Measurements from ENCODE around the gene LURAP1L. TPM values are rescaled to one million over a fixed set of nuclear protein-coding genes. Genes with fewer than 3 reads are reported as not detected.

Gene LURAP1L
- total RNA-seq, 1 donor from 2014 or later, result 0.51 TPM

GRCh38 chr9:12735665-12736064 is 39.2 kb upstream of the LURAP1L start:
- Mint-ChIP-seq H3K4me3 (ENCODE audit: unreplicated experiment) (no peak overlapping the region), H3K4me1 (ENCODE audit: unreplicated experiment) (peaks cover 4% of the 10 kb centered on the region), H3K36me3 (ENCODE audit: low read depth, unreplicated experiment) (no peaks in the 10 kb centered on the region), H3K27me3 (ENCODE audit: unreplicated experiment) (no peaks in the 10 kb centered on the region), H3K9me3 (ENCODE audit: unreplicated experiment) (no peaks in the 10 kb centered on the region), H3K27ac (ENCODE audit: unreplicated experiment) (no peak overlapping the region)
- TF ChIP-seq CTCF (IDR thresholded peaks at IDR 0.05; ENCODE audit: unreplicated experiment), result no peak
- DNase-seq (ENCODE audit: low spot score), result no peak

- H3K9me3 Mint-ChIP-seq (ENCODE audit: unreplicated experiment), result no peaks in the 10 kb centered on the region
- no peak overlapping the region for H3K4me3 Mint-ChIP-seq (ENCODE audit: unreplicated experiment)
- no peaks in the 10 kb centered on the region for H3K27me3 Mint-ChIP-seq (ENCODE audit: unreplicated experiment)
- no peak for TF ChIP-seq CTCF (IDR thresholded peaks at IDR 0.05; ENCODE audit: unreplicated experiment)
- H3K36me3 Mint-ChIP-seq (ENCODE audit: low read depth, unreplicated experiment), result no peaks in the 10 kb centered on the region
- DNase-seq (ENCODE audit: low spot score), result no peak
- peaks cover 4% of the 10 kb centered on the region for H3K4me1 Mint-ChIP-seq (ENCODE audit: unreplicated experiment)
- no peak overlapping the region for H3K27ac Mint-ChIP-seq (ENCODE audit: unreplicated experiment)
Measured at GRCh38 chr9:12737871-12738270, 36.9 kb upstream of the LURAP1L start.

- TF ChIP-seq CTCF (IDR thresholded peaks at IDR 0.05; ENCODE audit: unreplicated experiment), result no peak
- DNase-seq (ENCODE audit: low spot score), result no peak
- no peaks in the 10 kb centered on the region for H3K9me3 Mint-ChIP-seq (ENCODE audit: unreplicated experiment)
- H3K27ac Mint-ChIP-seq (ENCODE audit: unreplicated experiment), result no peak overlapping the region
- H3K27me3 Mint-ChIP-seq (ENCODE audit: unreplicated experiment), result no peaks in the 10 kb centered on the region
- H3K4me3 Mint-ChIP-seq (ENCODE audit: unreplicated experiment), result no peak overlapping the region
- peaks cover 4% of the 10 kb centered on the region for H3K4me1 Mint-ChIP-seq (ENCODE audit: unreplicated experiment)
- no peaks in the 10 kb centered on the region for H3K36me3 Mint-ChIP-seq (ENCODE audit: low read depth, unreplicated experiment)
Measured at GRCh38 chr9:12739014-12739652, 35.7 kb upstream of the LURAP1L start.

GRCh38 chr9:12740845-12741244 is 34.0 kb upstream of the LURAP1L start:
- TF ChIP-seq CTCF (IDR thresholded peaks at IDR 0.05; ENCODE audit: unreplicated experiment), result no peak

GRCh38 chr9:12748016-12748415 is 26.8 kb upstream of the LURAP1L start:
- no peaks in the 10 kb centered on the region for H3K4me1 Mint-ChIP-seq (ENCODE audit: unreplicated experiment)
- DNase-seq (ENCODE audit: low spot score), result no peak
- no peak overlapping the region for H3K27ac Mint-ChIP-seq (ENCODE audit: unreplicated experiment)
- no peaks in the 10 kb centered on the region for H3K9me3 Mint-ChIP-seq (ENCODE audit: unreplicated experiment)
- H3K27me3 Mint-ChIP-seq (ENCODE audit: unreplicated experiment), result no peaks in the 10 kb centered on the region
- no peak for TF ChIP-seq CTCF (IDR thresholded peaks at IDR 0.05; ENCODE audit: unreplicated experiment)
- no peaks in the 10 kb centered on the region for H3K36me3 Mint-ChIP-seq (ENCODE audit: low read depth, unreplicated experiment)
- no peak overlapping the region for H3K4me3 Mint-ChIP-seq (ENCODE audit: unreplicated experiment)

More at GRCh38 chr9:12740845-12741244, 34.0 kb upstream of the LURAP1L start:
- Mint-ChIP-seq H3K36me3 (ENCODE audit: low read depth, unreplicated experiment) (no peaks in the 10 kb centered on the region), H3K27me3 (ENCODE audit: unreplicated experiment) (no peaks in the 10 kb centered on the region), H3K4me3 (ENCODE audit: unreplicated experiment) (no peak overlapping the region), H3K4me1 (ENCODE audit: unreplicated experiment) (no peaks in the 10 kb centered on the region), H3K9me3 (ENCODE audit: unreplicated experiment) (no peaks in the 10 kb centered on the region), H3K27ac (ENCODE audit: unreplicated experiment) (no peak overlapping the region)
- DNase-seq (ENCODE audit: low spot score), result no peak
